Fibroblast of peridontal ligament (primary cell): Measurements from ENCODE around the gene USP13.
A peak's percentile ranks its signal among the peaks of the same experiment; 100 is the strongest.

Experiments
- DNase-seq: peaks from one replicate; pipeline ENCODE4 v3.0.0-alpha.2; 2010; ENCODE audit errors: extremely low read depth

Gene USP13

DNA sequence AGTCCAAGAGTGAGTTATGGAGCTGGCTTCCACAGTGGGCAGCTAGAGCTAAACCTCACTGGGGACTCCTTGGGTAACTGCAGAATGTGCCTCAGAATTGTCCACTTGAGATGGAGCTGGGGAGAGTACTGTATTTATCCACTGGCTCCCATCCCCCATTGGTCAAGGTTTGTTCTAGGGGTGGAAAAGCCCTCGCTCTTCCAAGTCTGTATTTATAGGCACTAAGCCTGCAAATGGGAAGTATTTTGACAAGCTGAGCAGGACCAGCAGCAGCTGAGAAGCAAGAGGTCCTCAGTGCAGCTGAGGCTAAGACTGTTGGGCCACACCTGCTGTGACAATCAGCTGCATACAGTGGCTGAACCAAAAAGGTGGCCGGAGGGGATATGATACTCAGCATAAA, 5.8 kb downstream of the USP13 start:
- no peak for DNase-seq

- DNase-seq: peak; percentile 72
These were observed 8.0 kb downstream of the USP13 start for GRCh38 chr3:179660872-179661271.

DNA sequence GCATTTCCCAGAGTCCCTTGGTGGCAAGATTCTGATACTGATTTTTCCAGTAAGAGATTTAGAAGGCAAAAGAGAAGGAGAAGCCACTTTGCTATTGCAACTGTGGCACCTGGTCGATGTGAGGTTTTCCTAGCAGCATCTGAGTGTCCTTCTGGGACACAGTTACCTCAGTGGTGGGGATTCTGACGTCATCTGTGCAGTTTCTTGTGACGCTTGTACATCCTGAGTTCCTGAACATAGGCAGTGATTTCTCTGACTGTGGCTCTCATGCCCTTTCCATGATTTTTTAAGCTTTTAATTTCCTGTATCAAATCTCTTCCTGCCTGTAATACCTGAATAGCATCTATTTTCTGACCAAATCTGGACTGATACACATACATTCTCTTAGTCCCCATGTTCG, 8.9 kb downstream of the USP13 start:
- DNase-seq: no peak

DNA sequence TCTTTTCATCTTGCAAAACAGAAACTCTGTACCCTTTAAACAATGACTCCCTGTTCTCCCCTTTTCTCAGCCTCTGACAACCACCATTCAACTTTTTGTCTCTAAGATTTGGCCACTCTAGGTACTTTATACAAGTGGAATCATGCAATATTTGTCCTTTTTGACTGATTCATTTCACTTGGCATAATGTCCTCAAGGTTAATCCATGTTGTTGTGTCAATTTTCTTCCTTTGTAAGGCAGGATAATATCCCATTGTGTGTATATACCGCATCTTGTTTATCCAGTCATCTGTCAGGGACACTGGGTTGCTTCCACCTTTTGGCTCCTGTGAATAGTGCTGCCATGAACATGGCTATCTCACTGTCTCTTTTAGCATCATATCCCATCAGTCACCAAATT, 10.3 kb downstream of the USP13 start:
- DNase-seq: no peak

DNA sequence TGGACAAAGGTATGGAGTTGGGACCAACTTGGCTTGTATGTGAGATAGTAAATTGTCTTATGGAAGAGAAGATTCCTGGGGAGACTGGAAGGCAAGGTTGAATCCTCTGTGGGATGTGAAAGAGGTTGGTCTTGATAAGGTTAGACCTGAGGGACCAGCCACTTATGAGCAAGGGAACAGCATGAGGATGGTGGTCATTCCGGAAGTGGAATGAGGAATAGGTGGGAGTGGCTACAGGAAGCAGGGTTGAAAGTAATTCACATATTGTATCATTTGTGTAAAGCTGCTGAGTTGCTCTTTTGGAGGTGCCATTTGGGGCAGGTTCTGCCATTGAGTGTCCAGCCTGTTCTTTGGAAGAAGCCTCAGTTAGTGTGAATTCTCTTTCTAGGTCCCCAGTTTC, 13.2 kb downstream of the USP13 start:
- no peak for DNase-seq

DNA sequence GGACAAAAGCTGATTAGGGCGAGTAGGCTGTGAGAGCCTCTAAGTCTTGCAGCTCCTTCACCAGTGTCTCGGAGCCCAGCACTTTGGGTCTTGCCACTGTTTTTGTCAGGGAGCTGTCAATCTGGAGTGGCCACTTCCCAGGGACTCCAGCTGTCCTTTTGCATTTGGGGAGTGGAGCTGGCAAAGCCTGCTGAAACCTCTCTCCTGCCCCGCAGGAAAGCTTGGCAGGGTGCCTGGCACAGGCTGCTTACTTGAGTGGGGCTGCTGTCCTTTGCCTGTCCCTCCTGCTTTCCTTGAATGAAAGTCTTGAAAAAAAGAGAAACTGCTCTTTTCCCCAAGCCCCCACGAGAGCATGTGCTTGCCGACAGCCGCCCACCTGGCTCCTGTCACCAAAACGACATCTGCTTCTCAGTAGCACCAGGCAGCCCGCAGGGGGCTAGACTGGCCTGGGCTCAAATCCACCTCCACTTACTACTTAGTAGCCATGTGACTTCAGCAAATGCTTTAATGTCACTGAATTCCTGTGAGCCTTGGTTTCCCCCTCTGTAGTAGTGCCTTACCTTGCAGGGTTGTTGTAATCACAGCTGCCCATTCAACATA, 13.7 kb downstream of the USP13 start:
- peak; percentile 17 for DNase-seq

GRCh38 chr3:179668429-179668828, 15.6 kb downstream of the USP13 start:
- DNase-seq: no peak

DNA sequence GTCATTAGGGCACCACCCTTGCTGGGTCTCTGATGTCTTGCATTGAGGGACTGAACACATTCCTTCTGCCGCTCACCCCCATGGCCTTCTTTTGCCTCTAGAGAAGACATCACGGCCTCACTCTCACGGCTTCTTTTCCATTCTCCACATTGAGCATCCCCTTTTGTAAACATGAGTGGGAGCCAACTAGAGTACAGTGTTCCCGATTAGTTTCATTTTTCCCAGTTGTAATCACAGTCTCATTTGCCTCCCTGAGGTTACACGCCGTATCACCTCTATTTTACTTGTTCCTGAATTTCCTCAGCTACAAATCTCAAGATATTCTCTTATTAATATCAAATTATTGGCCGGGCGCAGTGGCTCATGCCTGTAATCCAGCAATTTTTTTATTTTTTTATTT, 17.5 kb downstream of the USP13 start:
- DNase-seq: peak; percentile 64

- no peak for DNase-seq
These were observed 18.5 kb downstream of the USP13 start for GRCh38 chr3:179671309-179671708.

DNA sequence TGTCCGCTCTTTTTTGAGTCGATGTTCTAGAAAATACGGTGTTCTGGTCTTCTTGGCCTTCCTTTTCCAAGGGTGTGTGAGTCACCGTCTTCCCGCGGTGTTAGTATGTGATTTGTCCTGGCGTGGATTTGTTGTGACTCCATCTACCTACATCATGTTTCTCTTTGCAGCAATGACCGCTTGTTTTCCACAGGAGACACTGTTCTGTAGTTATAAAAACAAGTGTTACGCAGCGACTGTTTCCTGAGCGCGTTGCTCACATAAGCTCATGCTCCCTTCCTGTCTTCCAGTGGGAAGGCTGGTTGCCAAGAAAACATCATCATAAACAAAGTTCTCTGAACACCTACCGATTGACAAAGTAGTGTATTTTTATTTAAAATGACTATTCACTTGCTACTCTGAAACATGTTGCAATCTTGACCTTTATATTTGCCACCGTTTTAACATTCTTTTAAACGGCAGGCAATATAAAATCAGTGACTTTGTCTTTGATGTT, 19.0 kb downstream of the USP13 start:
- DNase-seq: no peak

DNA sequence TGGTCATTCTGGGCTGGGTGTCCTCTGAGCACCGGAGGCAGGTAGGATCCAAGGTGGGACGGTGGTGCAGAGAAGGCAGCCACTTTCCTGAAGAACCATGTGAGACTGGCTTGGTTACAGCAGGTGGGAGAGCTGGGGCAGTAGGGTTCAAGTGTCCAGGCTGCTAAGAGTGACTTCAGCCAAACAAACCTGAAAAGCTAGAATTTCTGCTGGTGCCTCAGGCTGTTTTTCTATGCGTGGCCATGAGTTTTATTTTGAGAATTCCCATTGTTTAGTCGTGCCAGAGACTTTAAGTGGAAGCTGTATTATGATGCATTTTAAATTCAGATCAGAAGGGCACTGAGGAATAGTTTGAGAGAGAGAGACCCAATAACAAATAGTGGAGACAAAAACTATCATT, 20.1 kb downstream of the USP13 start:
- DNase-seq: no peak

DNA sequence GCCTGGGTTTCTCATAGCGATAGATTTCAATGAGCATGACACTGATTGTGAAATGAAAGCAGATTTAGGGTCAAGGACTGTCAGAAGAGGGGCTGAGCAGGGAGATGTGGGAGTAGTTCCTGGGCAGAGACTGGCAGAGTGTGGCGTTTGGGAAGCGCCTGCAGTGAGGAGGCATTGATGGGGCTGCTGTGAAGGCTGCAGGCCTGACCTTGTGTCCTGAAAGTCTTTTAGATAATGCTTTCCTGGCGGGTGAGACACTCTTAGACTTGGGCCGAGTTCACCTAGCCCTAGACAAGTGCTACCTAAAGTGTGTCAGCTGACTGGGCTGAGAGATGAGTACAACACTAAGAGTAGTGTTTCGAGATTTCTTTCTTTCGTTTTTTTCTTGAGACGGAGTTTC, 20.7 kb downstream of the USP13 start:
- no peak for DNase-seq

- no peak for DNase-seq
These were observed 23.2 kb downstream of the USP13 start for GRCh38 chr3:179676081-179676480.

DNA sequence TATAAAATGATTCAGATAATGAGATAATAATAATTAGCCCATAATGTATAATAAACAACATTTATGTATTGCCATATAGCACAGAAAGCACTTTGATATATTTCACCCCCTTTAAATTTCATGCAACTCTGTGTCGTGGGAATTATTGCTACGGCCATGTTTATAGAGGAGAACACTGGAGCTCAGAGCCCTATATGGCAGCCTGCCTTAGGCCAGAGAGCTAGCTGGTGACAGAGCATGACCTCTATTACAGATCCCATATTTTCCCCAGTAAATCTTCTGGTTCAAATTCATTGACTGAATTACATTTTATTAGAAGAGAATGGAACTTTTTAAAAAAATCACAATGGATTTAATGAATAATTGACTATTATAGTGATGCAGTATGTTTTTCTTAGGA, 25.0 kb downstream of the USP13 start:
- DNase-seq: no peak

- DNase-seq: peak; percentile 43
These were observed 28.8 kb downstream of the USP13 start for GRCh38 chr3:179681492-179682263.

GRCh38 chr3:179682426-179683080, 29.7 kb downstream of the USP13 start:
- peak; percentile 43 for DNase-seq

- DNase-seq: peak; percentile 17
These were observed 30.4 kb downstream of the USP13 start for GRCh38 chr3:179683286-179683685.

DNA sequence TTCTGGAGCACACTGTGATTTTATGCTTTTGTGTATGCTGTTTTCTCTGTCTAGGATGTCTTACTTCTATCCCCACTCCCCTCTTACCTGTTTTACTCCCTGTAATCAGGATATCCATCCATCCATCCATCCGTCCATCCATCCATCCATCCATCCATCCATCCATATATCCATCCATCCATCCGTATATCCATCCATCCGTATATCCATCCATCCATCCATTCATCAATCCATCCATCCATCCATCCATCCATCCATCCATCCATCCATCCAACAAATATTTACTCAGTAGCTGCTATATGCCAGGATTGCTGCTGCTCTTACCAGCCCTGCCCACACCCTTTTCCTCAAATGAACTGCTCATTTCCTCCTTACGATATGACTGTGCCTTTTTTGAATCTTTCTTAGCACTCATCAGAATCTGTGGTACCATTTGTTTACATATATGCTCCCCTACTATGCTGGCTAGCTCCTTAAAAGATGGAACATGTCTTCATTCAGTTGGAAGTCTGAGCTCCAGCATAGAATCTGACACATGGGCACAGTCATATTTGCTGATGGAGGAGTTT, 35.2 kb downstream of the USP13 start:
- DNase-seq: no peak

- DNase-seq: no peak
These were observed 36.0 kb downstream of the USP13 start for GRCh38 chr3:179688850-179689249.

DNA sequence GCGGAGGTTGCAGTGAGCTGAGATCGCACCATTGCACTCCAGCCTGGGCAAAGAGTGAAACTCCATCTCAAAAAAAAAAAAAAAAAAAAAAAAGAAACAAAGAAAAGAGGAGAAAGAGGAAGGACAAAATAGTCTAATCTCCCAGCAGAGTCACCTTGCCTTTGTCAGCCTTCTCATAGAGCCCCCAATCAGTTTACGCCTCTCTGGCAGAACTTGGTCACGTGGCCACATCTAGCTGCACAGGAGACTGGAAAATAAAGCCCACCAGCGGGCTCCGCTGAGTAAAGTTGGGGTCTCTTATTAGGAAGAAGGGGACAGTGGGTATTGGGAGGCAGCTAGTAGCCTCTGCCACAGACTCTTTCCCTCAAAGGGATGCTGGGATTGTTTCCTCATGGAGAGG, 41.9 kb downstream of the USP13 start:
- no peak for DNase-seq

- no peak for DNase-seq
These were observed 43.0 kb downstream of the USP13 start for GRCh38 chr3:179695672-179696313.

- DNase-seq: no peak
These were observed 45.0 kb downstream of the USP13 start for GRCh38 chr3:179697736-179698332.
